Fibroblast of lung (primary cell): ENCODE results near the gene MBNL2. TPM values are rescaled to one million over a fixed set of nuclear protein-coding genes. Genes with fewer than 3 reads are reported as not detected.

Source experiments
- DNase-seq, 2 donors: peaks; one replicate each; pipeline versions ENCODE4 v3.0.0 to v3.0.0-alpha.2; 2010; ENCODE audit warnings: low read depth in 2 of 2
- H2AFZ ChIP-seq: 2 replicates; pipeline ENCODE4 v1.5.1; 2012; ENCODE audit warnings: low read length, control low read depth, inconsistent platforms
- H3K27ac ChIP-seq: 2 replicates; pipeline ENCODE4 v1.5.1; 2011; ENCODE audit warnings: low read length, control low read depth; ENCODE audit not compliant: insufficient read depth
- H3K27me3 ChIP-seq: 2 replicates; pipeline ENCODE4 v1.5.1; 2011; ENCODE audit warnings: mild to moderate bottlenecking, low read length; ENCODE audit not compliant: control insufficient read depth, insufficient read depth
- H3K36me3 ChIP-seq: 2 replicates; pipeline ENCODE4 v1.5.1; 2011; ENCODE audit warnings: low read length; ENCODE audit not compliant: control insufficient read depth, insufficient read depth
- H3K4me1 ChIP-seq: 2 replicates; pipeline ENCODE4 v1.5.1; 2011; ENCODE audit warnings: low read length; ENCODE audit not compliant: control insufficient read depth, insufficient read depth; ENCODE audit errors: extremely low read depth
- H3K4me2 ChIP-seq: 2 replicates; pipeline ENCODE4 v1.5.1; 2011; ENCODE audit warnings: low read length, control low read depth; ENCODE audit not compliant: insufficient read depth; ENCODE audit errors: extremely low read depth
- H3K4me3 ChIP-seq, 4 experiments: fragments of 200-600 bp in 1 of 4; sonication (generic) in 1 of 4; replicated peaks in 1 of 4; 2 replicates each; pipeline ENCODE4 v1.5.1; 2011 to 2016; ENCODE audit warnings: low read length in 4 of 4, low read depth in 3 of 4, mild to moderate bottlenecking in 3 of 4, control low read depth in 2 of 4, inconsistent platforms in 1 of 4, mixed read lengths in 1 of 4; ENCODE audit not compliant: insufficient read depth in 1 of 4; ENCODE audit errors: control extremely low read depth in 1 of 4
- H3K79me2 ChIP-seq: 2 replicates; pipeline ENCODE4 v1.5.1; 2012; ENCODE audit warnings: mild to moderate bottlenecking, low read length, inconsistent platforms; ENCODE audit not compliant: control insufficient read depth, insufficient read depth
- H3K9ac ChIP-seq: 2 replicates; pipeline ENCODE4 v1.5.1; 2011; ENCODE audit warnings: mild to moderate bottlenecking, low read length, control low read depth; ENCODE audit not compliant: insufficient read depth
- H3K9me3 ChIP-seq: 2 replicates; pipeline ENCODE4 v1.5.1; 2012; ENCODE audit warnings: low read depth, low read length; ENCODE audit not compliant: control insufficient read depth, insufficient read depth
- H4K20me1 ChIP-seq: 2 replicates; pipeline ENCODE4 v1.5.1; 2011; ENCODE audit warnings: low read length; ENCODE audit not compliant: control insufficient read depth, insufficient read depth; ENCODE audit errors: extremely low read depth
- CTCF ChIP-seq, 2 donors: IDR thresholded peaks in 1 of 2; conservative IDR thresholded peaks in 1 of 2; 1 replicate in 1 of 2; 2 replicates in 1 of 2; pipeline ENCODE4 v1.5.1; 2011 to 2012; ENCODE audit warnings: low read length in 2 of 2, control low read depth in 1 of 2, inconsistent platforms in 1 of 2, low read depth in 1 of 2, mild to moderate bottlenecking in 1 of 2
- EZH2 ChIP-seq: IDR thresholded peaks from 2 replicates; pipeline ENCODE4 v1.5.1; 2012; ENCODE audit warnings: low read length, control low read depth, mild to moderate bottlenecking; ENCODE audit errors: missing control alignments
- polyA plus RNA-seq, 2 donors: library from polyadenylated mRNA; depleted of rRNA in 1 of 2; stranded (reverse) in 1 of 2; unstranded in 1 of 2; fragments of >200 nt; gene quantifications; 2 replicates each; pipeline ENCODE4 v1.2.1, GENCODE V29; 2011 to 2012; ENCODE audit warnings: missing spikeins in 1 of 2
- total RNA-seq: library from RNA; depleted of rRNA; stranded (reverse); fragments of >200 nt; gene quantifications from 2 replicates; pipeline ENCODE4 v1.2.1, GENCODE V29; 2014

MBNL2 gene
- total and polyA plus RNA-seq, 2 donors (not counting 1 experiment from before 2014, with no cell fraction given), result 48.9 to 61.1 TPM

DNA sequence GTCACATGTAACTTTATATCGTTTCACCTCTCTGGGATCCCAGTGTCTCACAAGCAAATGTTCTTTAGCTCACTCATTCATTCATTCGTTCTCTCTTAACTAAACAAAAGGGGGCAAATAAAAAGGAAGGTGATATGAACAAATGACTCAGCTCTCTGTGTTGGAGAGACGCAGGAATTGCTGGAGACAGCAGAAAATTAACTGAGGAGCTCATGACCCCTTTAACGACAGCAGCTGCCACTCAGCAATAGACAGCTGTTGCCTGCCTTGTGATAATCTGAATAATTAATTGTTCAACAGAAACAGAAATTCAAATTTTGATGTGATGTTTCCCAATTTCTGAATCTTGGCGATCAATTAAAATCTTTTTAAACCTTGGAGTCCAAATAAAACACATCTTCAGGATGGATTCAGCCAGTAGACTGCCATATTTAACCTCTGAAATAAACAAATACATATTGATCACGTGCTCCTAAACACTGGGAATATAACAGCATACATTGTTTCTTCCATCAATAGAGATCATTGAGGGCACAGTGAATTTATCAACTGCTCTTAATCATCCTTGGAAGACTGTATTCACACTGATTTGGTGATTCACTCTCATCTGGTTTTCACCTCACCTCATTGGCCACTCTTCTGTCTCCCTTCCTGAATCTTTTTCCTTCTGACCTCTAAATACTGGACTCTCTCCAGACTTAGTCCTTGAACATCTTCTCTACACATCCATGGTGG lies 63.3 kb downstream of the MBNL2 start:
- DNase-seq, result peak in 1 of 2 donors; percentile 17
- no peak overlapping the region for H3K9ac ChIP-seq
- no peaks in the 10 kb centered on the region for H3K9me3 ChIP-seq
- no peak overlapping the region for H3K4me2 ChIP-seq
- no peak overlapping the region for H3K4me3 ChIP-seq
- TF ChIP-seq CTCF (conservative IDR thresholded peaks at IDR 0.05 in 1 of 2, IDR thresholded peaks at IDR 0.05 in 1 of 2; ENCODE audit: low read depth in 1 of 2, low read length in 2 of 2) (no peak), EZH2 (no peak)
- no peaks in the 10 kb centered on the region for H3K27me3 ChIP-seq
- H3K4me1 ChIP-seq, result peaks cover 11% of the 10 kb centered on the region
- H4K20me1 ChIP-seq, result no peaks in the 10 kb centered on the region
- no peak overlapping the region for H2AFZ ChIP-seq
- H3K27ac ChIP-seq, result no peak overlapping the region
- H3K36me3 ChIP-seq, result no peaks in the 10 kb centered on the region
- peaks cover 50% of the 10 kb centered on the region for H3K79me2 ChIP-seq

GRCh38 chr13:97286317-97287046 lies 64.3 kb downstream of the MBNL2 start:
- no peaks in the 10 kb centered on the region for H4K20me1 ChIP-seq

More at GRCh38 chr13:97286317-97287046, 64.3 kb downstream of the MBNL2 start:
- TF ChIP-seq CTCF (conservative IDR thresholded peaks at IDR 0.05 in 1 of 2, IDR thresholded peaks at IDR 0.05 in 1 of 2; ENCODE audit: low read depth in 1 of 2, low read length in 2 of 2) (no peak), EZH2 (no peak)
- Histone ChIP-seq H3K27me3 (no peaks in the 10 kb centered on the region), H3K36me3 (no peaks in the 10 kb centered on the region), H3K4me2 (no peak overlapping the region), H2AFZ (no peak overlapping the region), H3K9ac (no peak overlapping the region), H3K9me3 (no peaks in the 10 kb centered on the region), H3K79me2 (peaks cover 44% of the 10 kb centered on the region), H3K4me3 (no peak overlapping the region), H3K27ac (no peak overlapping the region), H3K4me1 (peaks cover 8% of the 10 kb centered on the region)
- DNase-seq, result no peak
